Effector memory CD8-positive, alpha-beta T cell (primary cell): Measurements from ENCODE around the gene CLRN3.
A peak's percentile ranks its signal among the peaks of the same experiment; 100 is the strongest.

Source experiments
- ATAC-seq: fragments of 150-1000 bp; cut with Tn5 transposase; replicated peaks from 2 replicates; pipeline ENCODE4 v1.10.0; 2021; ENCODE audit warnings: mild to moderate bottlenecking, moderate library complexity
- DNase-seq, 3 experiments: peaks; one replicate each; pipeline ENCODE4 v3.0.0; 2021
- H3K27ac Mint-ChIP-seq, 2 donors: one replicate each; pipeline ENCODE4 v1.8.0; 2022; ENCODE audit warnings: mild to moderate bottlenecking in 2 of 2, mixed read lengths in 2 of 2, moderate library complexity in 2 of 2
- H3K27me3 Mint-ChIP-seq, 2 donors: one replicate each; pipeline ENCODE4 v1.8.0; 2022; ENCODE audit warnings: mixed read lengths in 2 of 2
- H3K36me3 Mint-ChIP-seq: one replicate; pipeline ENCODE4 v1.8.0; 2022; ENCODE audit warnings: mild to moderate bottlenecking, moderate library complexity, mixed read lengths; ENCODE audit not compliant: insufficient read depth
- H3K4me1 Mint-ChIP-seq, 2 donors: one replicate each; pipeline ENCODE4 v1.8.0; 2022; ENCODE audit warnings: low read depth in 2 of 2, mixed read lengths in 2 of 2
- H3K4me3 Mint-ChIP-seq, 2 donors: one replicate each; pipeline ENCODE4 v1.8.0; 2022; ENCODE audit warnings: mild to moderate bottlenecking in 2 of 2, mixed read lengths in 2 of 2, moderate library complexity in 2 of 2
- H3K9me3 Mint-ChIP-seq, 2 donors: one replicate each; pipeline ENCODE4 v1.8.0; 2022; ENCODE audit warnings: mixed read lengths in 2 of 2

CLRN3 gene

DNA sequence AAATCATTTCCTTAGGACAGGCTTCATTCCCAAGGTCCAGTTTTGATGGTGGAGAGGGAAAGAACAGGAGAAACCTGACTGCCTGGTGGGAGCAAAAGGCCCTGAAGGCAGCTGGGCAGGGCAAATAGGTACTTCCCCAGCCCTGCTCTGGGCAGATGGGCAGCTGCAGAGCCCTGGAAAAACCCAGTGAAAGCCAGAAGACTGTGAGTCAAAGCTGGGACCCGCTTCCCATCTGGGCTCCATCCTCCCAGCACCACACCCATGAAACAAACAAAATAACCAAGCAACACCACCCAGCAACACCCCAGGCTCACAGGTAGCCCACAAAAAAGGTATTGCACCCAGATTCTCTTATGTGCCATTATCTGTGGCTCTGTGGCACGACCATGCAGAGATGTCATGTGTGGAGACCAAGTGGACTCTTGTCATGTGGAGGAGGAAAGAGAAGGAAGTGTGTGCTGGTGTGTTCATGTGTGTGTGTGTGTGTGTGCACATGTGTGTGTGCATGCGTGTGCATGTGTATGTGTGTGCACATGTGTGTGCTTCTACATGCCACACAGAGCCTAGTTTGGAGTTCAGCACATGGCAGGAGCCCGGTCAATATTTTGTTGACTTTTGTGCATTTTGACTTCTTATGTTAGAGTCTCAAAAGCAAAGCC is 9.8 kb downstream of the CLRN3 start:
- H3K36me3 Mint-ChIP-seq = no peaks in the 10 kb centered on the region
- no peak for ATAC-seq
- no peak overlapping the region for H3K27ac Mint-ChIP-seq
- no peaks in the 10 kb centered on the region for H3K9me3 Mint-ChIP-seq
- H3K4me3 Mint-ChIP-seq = no peak overlapping the region
- H3K4me1 Mint-ChIP-seq = peaks cover 0 to 6% of the 10 kb centered on the region in 2 donors
- no peak for DNase-seq
- H3K27me3 Mint-ChIP-seq = peaks cover 11 to 21% of the 10 kb centered on the region in 2 donors

DNA sequence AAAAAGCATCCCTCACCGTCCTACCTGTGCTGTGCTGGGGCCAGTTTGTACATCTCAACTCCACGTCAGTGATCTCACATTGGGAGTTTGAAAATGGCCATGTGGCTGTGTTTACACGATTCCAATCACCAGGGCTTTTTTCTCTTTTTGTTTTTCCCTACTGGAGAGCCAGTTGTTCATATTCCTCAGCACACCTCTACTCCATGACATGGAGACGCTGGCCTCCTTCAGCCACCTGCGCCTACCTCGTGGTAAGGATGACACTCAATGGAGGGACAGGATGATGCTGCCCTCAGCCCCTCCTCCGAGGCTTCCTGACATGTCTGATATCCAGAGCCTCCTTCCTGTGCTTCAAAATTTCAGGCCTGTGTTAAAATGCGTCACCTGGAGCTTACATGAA is 10.3 kb downstream of the CLRN3 start:
- Mint-ChIP-seq H3K36me3 (no peaks in the 10 kb centered on the region), H3K27ac (no peak overlapping the region), H3K4me3 (no peak overlapping the region), H3K9me3 (no peaks in the 10 kb centered on the region), H3K27me3 (peaks cover 13 to 21% of the 10 kb centered on the region in 2 donors), H3K4me1 (peaks cover 0 to 6% of the 10 kb centered on the region in 2 donors)
- no peak for ATAC-seq
- no peak for DNase-seq

- no peak for DNase-seq
- Mint-ChIP-seq H3K36me3 (no peaks in the 10 kb centered on the region), H3K4me3 (no peak overlapping the region), H3K4me1 (peaks cover 0 to 6% of the 10 kb centered on the region in 2 donors), H3K27me3 (peaks cover 16 to 17% of the 10 kb centered on the region in 2 donors), H3K27ac (no peak overlapping the region), H3K9me3 (no peaks in the 10 kb centered on the region)
- ATAC-seq = no peak
Observed at GRCh38 chr10:127881262-127881661, 11.5 kb downstream of the CLRN3 start.

DNA sequence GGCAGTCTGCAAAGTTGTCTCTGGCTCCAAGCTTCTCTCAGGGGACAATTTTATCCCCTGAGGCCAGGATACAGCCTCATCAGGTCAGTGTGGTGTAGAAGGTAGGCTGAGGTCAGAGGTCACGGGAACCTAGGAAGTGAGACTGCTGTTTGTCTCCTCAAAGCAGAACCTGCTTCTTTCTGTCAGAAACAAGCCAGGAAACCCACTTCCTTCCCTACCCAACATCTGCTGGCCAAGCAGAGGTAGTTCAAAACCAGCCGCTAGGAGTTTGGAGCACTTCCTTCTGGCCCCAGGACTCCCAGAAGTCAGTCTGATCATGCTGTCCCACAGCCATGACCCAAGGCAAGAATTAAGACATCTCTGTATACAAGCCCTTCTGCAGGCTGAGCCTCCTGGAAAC is 12.2 kb downstream of the CLRN3 start:
- Mint-ChIP-seq H3K36me3 (no peaks in the 10 kb centered on the region), H3K27me3 (peaks cover 13 to 19% of the 10 kb centered on the region in 2 donors), H3K9me3 (no peaks in the 10 kb centered on the region), H3K27ac (peak overlapping the region; percentile 3 to 75), H3K4me1 (peaks cover 0 to 6% of the 10 kb centered on the region in 2 donors), H3K4me3 (no peak overlapping the region)
- DNase-seq (no peak), ATAC-seq (no peak)

- Mint-ChIP-seq H3K27ac (no peak overlapping the region), H3K36me3 (no peaks in the 10 kb centered on the region), H3K4me3 (no peak overlapping the region), H3K4me1 (peaks cover 0 to 6% of the 10 kb centered on the region in 2 donors), H3K27me3 (peaks cover 18 to 39% of the 10 kb centered on the region in 2 donors), H3K9me3 (no peaks in the 10 kb centered on the region)
- DNase-seq (no peak), ATAC-seq (no peak)
Observed at GRCh38 chr10:127878475-127879055, 14.2 kb downstream of the CLRN3 start.

DNA sequence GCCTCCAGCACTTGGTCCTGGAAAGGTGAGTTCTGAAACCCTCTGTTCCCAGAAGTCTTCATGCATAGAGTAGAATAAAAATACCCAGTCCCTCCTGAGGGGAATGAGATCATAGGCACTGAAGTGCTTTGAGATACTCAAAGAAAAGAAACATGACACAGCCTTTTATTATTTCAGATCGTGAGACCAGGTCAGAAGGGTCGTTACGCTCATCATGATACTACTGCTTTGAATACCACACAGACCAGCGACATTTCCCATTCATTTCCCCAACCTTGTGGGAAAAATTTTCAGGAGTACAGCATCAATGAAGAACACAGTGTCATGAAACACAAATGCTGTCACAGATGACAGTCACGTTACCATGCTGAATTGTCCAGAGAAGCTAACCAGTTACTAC is 15.0 kb downstream of the CLRN3 start:
- Mint-ChIP-seq H3K4me1 (peaks cover 0 to 6% of the 10 kb centered on the region in 2 donors), H3K27me3 (peaks cover 20 to 47% of the 10 kb centered on the region in 2 donors), H3K36me3 (no peaks in the 10 kb centered on the region), H3K9me3 (no peaks in the 10 kb centered on the region), H3K4me3 (no peak overlapping the region), H3K27ac (no peak overlapping the region)
- ATAC-seq = no peak
- no peak for DNase-seq

- DNase-seq (no peak), ATAC-seq (no peak)
- no peak overlapping the region for H3K27ac Mint-ChIP-seq
- H3K36me3 Mint-ChIP-seq = no peaks in the 10 kb centered on the region
- H3K4me1 Mint-ChIP-seq = peaks cover 0 to 6% of the 10 kb centered on the region in 2 donors
- H3K9me3 Mint-ChIP-seq = no peaks in the 10 kb centered on the region
- peaks cover 23 to 52% of the 10 kb centered on the region in 2 donors for H3K27me3 Mint-ChIP-seq
- H3K4me3 Mint-ChIP-seq = no peak overlapping the region
Observed at GRCh38 chr10:127877116-127877515, 15.6 kb downstream of the CLRN3 start.

GRCh38 chr10:127875916-127876315 is 16.8 kb downstream of the CLRN3 start:
- no peak overlapping the region for H3K4me3 Mint-ChIP-seq
- peaks cover 0 to 6% of the 10 kb centered on the region in 2 donors for H3K4me1 Mint-ChIP-seq
- no peaks in the 10 kb centered on the region for H3K36me3 Mint-ChIP-seq
- no peak for ATAC-seq
- H3K27ac Mint-ChIP-seq = no peak overlapping the region
- no peak for DNase-seq
- H3K9me3 Mint-ChIP-seq = no peaks in the 10 kb centered on the region
- peaks cover 34 to 64% of the 10 kb centered on the region in 2 donors for H3K27me3 Mint-ChIP-seq

DNA sequence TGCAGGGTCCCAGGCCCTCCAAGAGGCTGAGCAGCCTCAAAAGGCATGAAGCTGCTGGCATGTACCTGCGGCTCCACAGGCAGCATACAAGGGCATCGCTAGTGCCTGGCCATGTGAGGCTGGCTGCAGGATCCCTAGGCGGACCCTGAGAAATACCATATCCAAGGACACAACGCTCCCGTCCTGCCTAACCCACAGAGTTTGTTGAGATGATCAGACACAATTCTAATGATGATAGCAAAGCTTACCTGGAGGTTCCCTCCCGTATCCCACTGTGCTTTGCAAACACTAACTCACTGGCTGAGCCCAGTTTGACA is 17.3 kb downstream of the CLRN3 start:
- no peak for ATAC-seq
- H3K4me1 Mint-ChIP-seq = peaks cover 0 to 3% of the 10 kb centered on the region in 2 donors

DNA sequence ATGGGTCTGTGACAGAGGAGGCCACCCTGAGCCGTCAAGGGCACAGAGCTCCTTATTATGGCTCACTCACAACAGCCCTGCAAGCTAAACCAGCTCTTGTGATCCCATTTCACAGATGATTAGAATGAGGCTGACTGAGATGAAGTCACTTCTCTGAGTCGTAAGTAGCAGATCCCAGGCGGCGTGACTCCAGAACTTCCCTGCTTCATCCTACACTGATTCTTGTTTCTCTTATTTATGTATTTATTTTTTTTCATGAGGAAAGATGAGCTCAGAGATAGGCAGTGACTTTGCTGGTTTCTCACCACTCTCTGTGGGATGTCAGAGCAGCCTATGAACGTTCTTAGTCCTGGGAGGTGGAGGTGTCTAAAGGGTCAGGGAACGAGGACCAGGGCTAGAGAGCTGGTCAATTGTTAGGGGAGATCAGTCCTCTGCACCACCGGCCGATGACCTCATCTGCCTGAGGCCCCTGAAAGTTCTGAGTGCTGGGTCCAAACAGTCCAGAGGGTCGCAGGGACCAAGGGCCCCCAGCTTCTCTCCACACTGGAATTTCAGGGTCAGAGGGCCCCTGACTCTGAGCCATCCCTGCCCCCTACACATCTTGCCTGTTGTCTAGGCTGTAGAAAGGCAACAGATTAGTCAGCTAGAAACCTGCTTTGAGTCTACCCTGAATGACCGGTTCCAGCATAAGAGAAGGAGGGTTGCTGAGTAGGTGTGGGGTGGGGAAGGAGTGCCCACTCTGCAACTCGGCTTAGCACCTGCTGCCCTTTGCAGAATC is 17.9 kb downstream of the CLRN3 start:
- H3K27me3 Mint-ChIP-seq = peaks cover 41 to 75% of the 10 kb centered on the region in 2 donors
- H3K4me1 Mint-ChIP-seq = no peaks in the 10 kb centered on the region
- DNase-seq = no peak
- ATAC-seq = no peak
- H3K4me3 Mint-ChIP-seq = no peak overlapping the region
- no peak overlapping the region for H3K27ac Mint-ChIP-seq
- no peaks in the 10 kb centered on the region for H3K9me3 Mint-ChIP-seq
- H3K36me3 Mint-ChIP-seq = no peaks in the 10 kb centered on the region

More for the DNA sequence above, 17.3 kb downstream of the CLRN3 start:
- no peak for DNase-seq
- Mint-ChIP-seq H3K27me3 (peaks cover 35 to 69% of the 10 kb centered on the region in 2 donors), H3K4me3 (no peak overlapping the region), H3K36me3 (no peaks in the 10 kb centered on the region), H3K9me3 (no peaks in the 10 kb centered on the region), H3K27ac (no peak overlapping the region)

- no peaks in the 10 kb centered on the region for H3K4me1 Mint-ChIP-seq
- no peak overlapping the region for H3K4me3 Mint-ChIP-seq
- H3K9me3 Mint-ChIP-seq = no peaks in the 10 kb centered on the region
- peak overlapping the region in 1 of 2 donors; percentile 76 for H3K27ac Mint-ChIP-seq
- no peaks in the 10 kb centered on the region for H3K36me3 Mint-ChIP-seq
- H3K27me3 Mint-ChIP-seq = peaks cover 46 to 84% of the 10 kb centered on the region in 2 donors
- no peak for DNase-seq
- ATAC-seq = no peak
Observed at GRCh38 chr10:127873901-127874470, 18.8 kb downstream of the CLRN3 start.

- Mint-ChIP-seq H3K36me3 (no peaks in the 10 kb centered on the region), H3K27ac (peak overlapping the region in 1 of 2 donors; percentile 76), H3K27me3 (peaks cover 46 to 86% of the 10 kb centered on the region in 2 donors), H3K4me1 (no peaks in the 10 kb centered on the region), H3K9me3 (no peaks in the 10 kb centered on the region), H3K4me3 (no peak overlapping the region)
- ATAC-seq (no peak), DNase-seq (no peak)
Observed at GRCh38 chr10:127872871-127873600, 19.7 kb downstream of the CLRN3 start.
